Uterus (tissue), 4 donors: ENCODE data around the gene PLEKHA1. TPM values are rescaled to one million over a fixed set of nuclear protein-coding genes. Genes with fewer than 3 reads are reported as not detected.

Experiments
- DNase-seq, 2 donors: peaks; one replicate each; pipeline ENCODE4 v3.0.0-alpha.2; 2019 to 2020
- H3K27ac ChIP-seq, 2 donors: fragments of 200-600 bp; sonication (generic); 1 replicate in 1 of 2; 2 replicates in 1 of 2; pipeline ENCODE4 v1.5.1; 2016 to 2018
- H3K27me3 ChIP-seq, 2 donors: fragments of 200-600 bp; sonication (generic); one replicate each; pipeline ENCODE4 v1.5.1; 2018 to 2019; ENCODE audit warnings: control low read depth in 1 of 2
- H3K36me3 ChIP-seq, 2 donors: fragments of 200-600 bp; sonication (generic); one replicate each; pipeline ENCODE4 v1.5.1; 2019; ENCODE audit warnings: control low read depth in 1 of 2
- H3K4me1 ChIP-seq, 2 donors: fragments of 200-600 bp; sonication (generic); one replicate each; pipeline ENCODE4 v1.5.1; 2018 to 2019; ENCODE audit warnings: control low read depth in 1 of 2
- H3K4me3 ChIP-seq, 2 donors: fragments of 200-600 bp; sonication (generic); 1 replicate in 1 of 2; 2 replicates in 1 of 2; pipeline ENCODE4 v1.5.1; 2018 to 2019; ENCODE audit warnings: mild to moderate bottlenecking in 1 of 2
- H3K9me3 ChIP-seq, 2 donors: fragments of 200-600 bp; sonication (generic); one replicate each; pipeline ENCODE4 v1.5.1; 2019; ENCODE audit warnings: control low read depth in 1 of 2
- POLR2A ChIP-seq, 2 donors: fragments of 450-650 bp; IDR thresholded peaks; one replicate each; pipeline ENCODE4 v1.6.1; 2016; ENCODE audit warnings: antibody characterized with exemption in 2 of 2, mild to moderate bottlenecking in 1 of 2, moderate library complexity in 1 of 2
- intact Hi-C: fragments of 100-400 bp; cut with DNase I; formaldehyde crosslinking; loops from one replicate; pipeline ENCODE4 v1.15.1; 2023; ENCODE audit warnings: low total_unique reads
- total RNA-seq, 4 donors: library from RNA; depleted of rRNA in 3 of 4; stranded (reverse); fragments of >200 nt in 3 of 4; gene quantifications; one replicate each; pipeline versions ENCODE4 v1.1.0 to v1.2.4, GENCODE V29; 2014 to 2023
- TF ChIP-seq, protein P1 (sequence below), 4 experiments: fragments of 200-600 bp in 2 of 4; fragments of 450-650 bp in 2 of 4; sonication (generic) in 2 of 4; IDR thresholded peaks; one replicate each; pipeline ENCODE4 v1.5.1; 2016 to 2019; ENCODE audit warnings: antibody characterized with exemption in 4 of 4, mild to moderate bottlenecking in 2 of 4, moderate library complexity in 1 of 4
- donor health status: DM: yes; HTN: yes; CAD: no.

Gene PLEKHA1
- total RNA-seq, 4 donors from 2014 or later: 9.2 to 54.1 (median 29.0) TPM

DNA sequence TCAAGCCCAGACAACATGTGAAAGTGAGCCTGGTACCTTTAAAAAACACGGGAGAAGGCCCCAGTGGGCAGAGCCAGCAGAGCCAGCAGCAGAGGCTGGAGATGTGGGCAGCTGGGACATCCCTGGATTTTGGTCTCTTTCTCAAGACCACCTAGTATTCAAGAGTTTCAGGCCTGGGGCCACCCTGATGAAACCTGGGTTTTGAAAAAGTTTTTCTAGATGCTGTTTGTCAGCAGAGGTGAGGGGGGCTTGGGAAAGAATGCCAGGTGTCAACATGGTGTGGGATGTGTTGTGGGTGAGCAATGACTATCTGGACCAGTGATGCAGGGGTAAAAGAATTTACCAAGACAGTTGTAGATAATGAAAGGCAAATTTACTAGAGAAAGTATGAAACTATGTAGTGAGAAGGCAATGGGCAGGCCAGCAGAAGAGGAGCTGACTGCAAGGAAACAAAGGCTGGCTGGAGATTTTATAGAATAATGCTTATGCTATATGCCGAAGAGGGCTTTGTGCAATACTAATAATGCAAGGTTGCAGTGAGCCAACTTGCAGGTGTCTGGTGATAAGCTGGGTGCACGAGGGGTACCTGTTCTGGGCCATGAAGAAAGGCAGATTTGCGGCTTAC lies 28.1 kb upstream of the PLEKHA1 start:
- no peaks in the 10 kb centered on the region for H3K27me3 ChIP-seq
- H3K9me3 ChIP-seq: no peaks in the 10 kb centered on the region
- no peaks in the 10 kb centered on the region for H3K4me1 ChIP-seq
- intact Hi-C loops: no loop called here
- DNase-seq: no peak
- no peaks in the 10 kb centered on the region for H3K36me3 ChIP-seq
- no peak overlapping the region for H3K4me3 ChIP-seq
- H3K27ac ChIP-seq: no peak overlapping the region
- TF ChIP-seq, protein P1, sequence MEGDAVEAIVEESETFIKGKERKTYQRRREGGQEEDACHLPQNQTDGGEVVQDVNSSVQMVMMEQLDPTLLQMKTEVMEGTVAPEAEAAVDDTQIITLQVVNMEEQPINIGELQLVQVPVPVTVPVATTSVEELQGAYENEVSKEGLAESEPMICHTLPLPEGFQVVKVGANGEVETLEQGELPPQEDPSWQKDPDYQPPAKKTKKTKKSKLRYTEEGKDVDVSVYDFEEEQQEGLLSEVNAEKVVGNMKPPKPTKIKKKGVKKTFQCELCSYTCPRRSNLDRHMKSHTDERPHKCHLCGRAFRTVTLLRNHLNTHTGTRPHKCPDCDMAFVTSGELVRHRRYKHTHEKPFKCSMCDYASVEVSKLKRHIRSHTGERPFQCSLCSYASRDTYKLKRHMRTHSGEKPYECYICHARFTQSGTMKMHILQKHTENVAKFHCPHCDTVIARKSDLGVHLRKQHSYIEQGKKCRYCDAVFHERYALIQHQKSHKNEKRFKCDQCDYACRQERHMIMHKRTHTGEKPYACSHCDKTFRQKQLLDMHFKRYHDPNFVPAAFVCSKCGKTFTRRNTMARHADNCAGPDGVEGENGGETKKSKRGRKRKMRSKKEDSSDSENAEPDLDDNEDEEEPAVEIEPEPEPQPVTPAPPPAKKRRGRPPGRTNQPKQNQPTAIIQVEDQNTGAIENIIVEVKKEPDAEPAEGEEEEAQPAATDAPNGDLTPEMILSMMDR (IDR thresholded peaks at IDR 0.05): no peak
- no peak for TF ChIP-seq POLR2A (IDR thresholded peaks at IDR 0.05)

DNA sequence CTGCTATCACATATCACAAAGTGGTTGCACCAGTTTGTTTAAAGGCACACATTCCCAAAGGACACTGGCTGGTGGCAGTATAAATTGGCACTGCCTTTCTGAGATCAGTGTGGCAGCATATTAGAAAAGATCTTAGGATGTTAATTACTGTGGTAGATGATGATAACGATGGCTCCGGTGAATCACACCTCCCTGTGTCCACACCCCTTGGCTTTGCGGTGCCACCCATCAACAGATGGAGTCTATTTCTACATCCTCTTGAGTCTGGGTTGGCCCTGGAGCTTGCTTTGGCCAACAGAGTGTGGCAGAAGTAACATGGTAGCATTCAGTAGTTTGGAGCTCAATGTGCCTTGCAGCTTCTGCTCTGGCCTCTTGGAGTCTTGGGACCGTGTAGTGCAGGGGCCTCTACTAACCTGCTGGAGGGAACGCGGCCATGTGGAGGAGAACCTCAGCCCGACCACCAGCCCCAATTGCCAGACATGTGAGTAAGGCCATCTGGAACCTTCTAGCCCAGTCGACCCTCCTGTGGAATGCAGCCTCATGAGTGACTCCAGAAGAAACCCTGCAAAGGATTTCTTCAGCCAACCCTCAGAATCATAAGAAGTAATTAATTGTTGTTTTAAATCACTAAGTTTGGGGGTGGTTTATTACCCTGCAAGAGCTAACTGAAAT lies 27.2 kb upstream of the PLEKHA1 start:
- Histone ChIP-seq H3K36me3 (no peaks in the 10 kb centered on the region), H3K4me1 (no peaks in the 10 kb centered on the region), H3K27ac (no peak overlapping the region), H3K4me3 (no peak overlapping the region), H3K9me3 (no peaks in the 10 kb centered on the region), H3K27me3 (no peaks in the 10 kb centered on the region)
- DNase-seq: no peak
- TF ChIP-seq, protein P1 (IDR thresholded peaks at IDR 0.05): no peak
- no peak for TF ChIP-seq POLR2A (IDR thresholded peaks at IDR 0.05)
- intact Hi-C loops: no loop called here

- no peak for TF ChIP-seq POLR2A (IDR thresholded peaks at IDR 0.05)
- Histone ChIP-seq H3K27me3 (no peaks in the 10 kb centered on the region), H3K36me3 (no peaks in the 10 kb centered on the region), H3K9me3 (no peaks in the 10 kb centered on the region), H3K4me1 (no peaks in the 10 kb centered on the region), H3K4me3 (no peak overlapping the region), H3K27ac (no peak overlapping the region)
- DNase-seq: no peak
- intact Hi-C loops: no loop called here
These were observed 26.0 kb upstream of the PLEKHA1 start for GRCh38 chr10:122348512-122348911.

DNA sequence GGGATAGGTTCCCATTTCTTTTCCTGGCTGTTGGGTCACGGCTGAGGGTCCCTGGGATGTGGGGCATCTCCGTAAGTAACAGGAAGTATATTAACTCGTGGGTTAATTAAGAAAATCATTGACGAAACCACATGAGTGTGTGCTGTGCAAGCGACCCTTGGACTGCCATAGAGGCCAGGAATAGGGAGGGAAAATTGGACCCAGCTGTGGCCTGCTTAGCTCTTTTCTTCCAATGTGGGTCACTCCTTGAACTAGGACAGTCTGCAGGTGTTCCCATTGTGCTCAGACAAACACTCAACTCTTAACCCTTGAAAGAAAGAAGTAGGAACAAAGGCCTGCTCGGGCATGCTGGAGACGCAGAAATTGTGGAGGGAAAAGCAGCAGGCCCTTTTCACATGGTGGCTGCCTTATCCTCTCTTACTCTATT lies 25.6 kb upstream of the PLEKHA1 start:
- no peaks in the 10 kb centered on the region for H3K27me3 ChIP-seq
- TF ChIP-seq, protein P1 (IDR thresholded peaks at IDR 0.05): no peak
- TF ChIP-seq POLR2A (IDR thresholded peaks at IDR 0.05): no peak
- no peak overlapping the region for H3K4me3 ChIP-seq
- intact Hi-C loops: no loop called here
- no peaks in the 10 kb centered on the region for H3K36me3 ChIP-seq
- no peaks in the 10 kb centered on the region for H3K4me1 ChIP-seq
- no peaks in the 10 kb centered on the region for H3K9me3 ChIP-seq
- DNase-seq: no peak
- H3K27ac ChIP-seq: no peak overlapping the region

GRCh38 chr10:122349758-122350369 lies 24.6 kb upstream of the PLEKHA1 start:
- no peak for DNase-seq
- Histone ChIP-seq H3K27me3 (no peaks in the 10 kb centered on the region), H3K4me1 (no peaks in the 10 kb centered on the region), H3K36me3 (no peaks in the 10 kb centered on the region), H3K27ac (no peak overlapping the region), H3K9me3 (no peaks in the 10 kb centered on the region), H3K4me3 (no peak overlapping the region)
- TF ChIP-seq POLR2A (IDR thresholded peaks at IDR 0.05): no peak
- TF ChIP-seq, protein P1 (IDR thresholded peaks at IDR 0.05): no peak
- intact Hi-C loops: no loop called here
